ENCODE measurements around the gene ACBD7.
A peak's percentile ranks its signal among the peaks of the same experiment; 100 is the strongest.

Gene ACBD7

GRCh38 chr10:15084502-15084922 lies 4.1 kb downstream of the ACBD7 start:
- Histone ChIP-seq H3K36me3 (ENCODE audit: insufficient read depth, low read length) (no peaks in the 10 kb centered on the region), H3K9ac (ENCODE audit: low read depth, low read length) (peak overlapping the region; percentile 69), H3K4me1 (ENCODE audit: control insufficient read depth, insufficient read depth, low read length) (peaks cover 15% of the 10 kb centered on the region), H3K4me2 (ENCODE audit: low read length) (peak overlapping the region; percentile 79), H3K4me3 (ENCODE audit: low read length) (peak overlapping the region; percentile 71), H3K27me3 (ENCODE audit: control insufficient read depth, insufficient read depth, low read length) (no peaks in the 10 kb centered on the region), H3K9me3 (replicated peaks; ENCODE audit: low read length) (no peaks in the 10 kb centered on the region)

- Histone ChIP-seq H3K27me3 (ENCODE audit: control insufficient read depth, insufficient read depth, low read length) (no peaks in the 10 kb centered on the region), H3K36me3 (ENCODE audit: insufficient read depth, low read length) (no peaks in the 10 kb centered on the region), H3K9ac (ENCODE audit: low read depth, low read length) (peak overlapping the region; percentile 69), H3K4me3 (ENCODE audit: low read length) (peak overlapping the region; percentile 71), H3K4me2 (ENCODE audit: low read length) (peak overlapping the region; percentile 79), H3K4me1 (ENCODE audit: control insufficient read depth, insufficient read depth, low read length) (peaks cover 15% of the 10 kb centered on the region), H3K9me3 (replicated peaks; ENCODE audit: low read length) (no peaks in the 10 kb centered on the region)
These were observed 4.7 kb downstream of the ACBD7 start for GRCh38 chr10:15083674-15084501.

GRCh38 chr10:15075421-15075820 lies 13.2 kb downstream of the ACBD7 start:
- H3K27me3 ChIP-seq (ENCODE audit: control insufficient read depth, insufficient read depth, low read length), result no peaks in the 10 kb centered on the region
- H3K9ac ChIP-seq (ENCODE audit: low read depth, low read length), result no peak overlapping the region
- no peaks in the 10 kb centered on the region for H3K9me3 ChIP-seq (replicated peaks; ENCODE audit: low read length)
- no peaks in the 10 kb centered on the region for H3K4me1 ChIP-seq (ENCODE audit: control insufficient read depth, insufficient read depth, low read length)
- no peak overlapping the region for H3K4me2 ChIP-seq (ENCODE audit: low read length)
- no peaks in the 10 kb centered on the region for H3K36me3 ChIP-seq (ENCODE audit: insufficient read depth, low read length)
- H3K4me3 ChIP-seq (ENCODE audit: low read length), result no peak overlapping the region

- no peak overlapping the region for H3K9ac ChIP-seq (ENCODE audit: low read depth, low read length)
- peaks cover 8% of the 10 kb centered on the region for H3K4me1 ChIP-seq (ENCODE audit: control insufficient read depth, insufficient read depth, low read length)
- H3K4me3 ChIP-seq (ENCODE audit: low read length), result no peak overlapping the region
- no peak overlapping the region for H3K4me2 ChIP-seq (ENCODE audit: low read length)
- no peaks in the 10 kb centered on the region for H3K36me3 ChIP-seq (ENCODE audit: insufficient read depth, low read length)
- no peaks in the 10 kb centered on the region for H3K9me3 ChIP-seq (replicated peaks; ENCODE audit: low read length)
- no peaks in the 10 kb centered on the region for H3K27me3 ChIP-seq (ENCODE audit: control insufficient read depth, insufficient read depth, low read length)
These were observed 16.2 kb downstream of the ACBD7 start for GRCh38 chr10:15072358-15072757.

GRCh38 chr10:15069230-15069629 lies 19.3 kb downstream of the ACBD7 start:
- H3K4me1 ChIP-seq (ENCODE audit: control insufficient read depth, insufficient read depth, low read length), result peaks cover 8% of the 10 kb centered on the region
- H3K9ac ChIP-seq (ENCODE audit: low read depth, low read length), result no peak overlapping the region
- H3K27me3 ChIP-seq (ENCODE audit: control insufficient read depth, insufficient read depth, low read length), result no peaks in the 10 kb centered on the region
- H3K4me3 ChIP-seq (ENCODE audit: low read length), result no peak overlapping the region
- no peaks in the 10 kb centered on the region for H3K36me3 ChIP-seq (ENCODE audit: insufficient read depth, low read length)
- peak overlapping the region; percentile 41 for H3K4me2 ChIP-seq (ENCODE audit: low read length)
- H3K9me3 ChIP-seq (replicated peaks; ENCODE audit: low read length), result no peaks in the 10 kb centered on the region

- Histone ChIP-seq H3K27me3 (ENCODE audit: control insufficient read depth, insufficient read depth, low read length) (no peaks in the 10 kb centered on the region), H3K4me1 (ENCODE audit: control insufficient read depth, insufficient read depth, low read length) (peaks cover 8% of the 10 kb centered on the region), H3K4me2 (ENCODE audit: low read length) (peak overlapping the region; percentile 41), H3K36me3 (ENCODE audit: insufficient read depth, low read length) (no peaks in the 10 kb centered on the region), H3K9ac (ENCODE audit: low read depth, low read length) (no peak overlapping the region), H3K9me3 (replicated peaks; ENCODE audit: low read length) (no peaks in the 10 kb centered on the region), H3K4me3 (ENCODE audit: low read length) (no peak overlapping the region)
These were observed 19.8 kb downstream of the ACBD7 start for GRCh38 chr10:15068802-15069201.

GRCh38 chr10:15067154-15067553 lies 21.4 kb downstream of the ACBD7 start:
- Histone ChIP-seq H3K27me3 (ENCODE audit: control insufficient read depth, insufficient read depth, low read length) (no peaks in the 10 kb centered on the region), H3K36me3 (ENCODE audit: insufficient read depth, low read length) (no peaks in the 10 kb centered on the region), H3K9me3 (replicated peaks; ENCODE audit: low read length) (no peaks in the 10 kb centered on the region), H3K4me1 (ENCODE audit: control insufficient read depth, insufficient read depth, low read length) (peaks cover 8% of the 10 kb centered on the region), H3K4me2 (ENCODE audit: low read length) (no peak overlapping the region), H3K4me3 (ENCODE audit: low read length) (no peak overlapping the region), H3K9ac (ENCODE audit: low read depth, low read length) (no peak overlapping the region)

- Histone ChIP-seq H3K36me3 (ENCODE audit: insufficient read depth, low read length) (no peaks in the 10 kb centered on the region), H3K4me2 (ENCODE audit: low read length) (no peak overlapping the region), H3K9me3 (replicated peaks; ENCODE audit: low read length) (no peaks in the 10 kb centered on the region), H3K4me1 (ENCODE audit: control insufficient read depth, insufficient read depth, low read length) (no peaks in the 10 kb centered on the region), H3K9ac (ENCODE audit: low read depth, low read length) (no peak overlapping the region), H3K4me3 (ENCODE audit: low read length) (no peak overlapping the region), H3K27me3 (ENCODE audit: control insufficient read depth, insufficient read depth, low read length) (no peaks in the 10 kb centered on the region)
These were observed 27.9 kb downstream of the ACBD7 start for GRCh38 chr10:15060638-15061037.

- H3K9me3 ChIP-seq (replicated peaks; ENCODE audit: low read length), result no peaks in the 10 kb centered on the region
- no peaks in the 10 kb centered on the region for H3K4me1 ChIP-seq (ENCODE audit: control insufficient read depth, insufficient read depth, low read length)
- no peak overlapping the region for H3K9ac ChIP-seq (ENCODE audit: low read depth, low read length)
- H3K27me3 ChIP-seq (ENCODE audit: control insufficient read depth, insufficient read depth, low read length), result no peaks in the 10 kb centered on the region
- H3K4me2 ChIP-seq (ENCODE audit: low read length), result no peak overlapping the region
- no peaks in the 10 kb centered on the region for H3K36me3 ChIP-seq (ENCODE audit: insufficient read depth, low read length)
- no peak overlapping the region for H3K4me3 ChIP-seq (ENCODE audit: low read length)
These were observed 28.7 kb downstream of the ACBD7 start for GRCh38 chr10:15059914-15060313.

- no peaks in the 10 kb centered on the region for H3K4me1 ChIP-seq (ENCODE audit: control insufficient read depth, insufficient read depth, low read length)
- H3K27me3 ChIP-seq (ENCODE audit: control insufficient read depth, insufficient read depth, low read length), result no peaks in the 10 kb centered on the region
- H3K9ac ChIP-seq (ENCODE audit: low read depth, low read length), result no peak overlapping the region
- H3K36me3 ChIP-seq (ENCODE audit: insufficient read depth, low read length), result no peaks in the 10 kb centered on the region
- no peak overlapping the region for H3K4me3 ChIP-seq (ENCODE audit: low read length)
- no peaks in the 10 kb centered on the region for H3K9me3 ChIP-seq (replicated peaks; ENCODE audit: low read length)
- no peak overlapping the region for H3K4me2 ChIP-seq (ENCODE audit: low read length)
These were observed 29.9 kb downstream of the ACBD7 start for GRCh38 chr10:15058689-15059088.

- no peak overlapping the region for H3K9ac ChIP-seq (ENCODE audit: low read depth, low read length)
- no peaks in the 10 kb centered on the region for H3K27me3 ChIP-seq (ENCODE audit: control insufficient read depth, insufficient read depth, low read length)
- H3K4me3 ChIP-seq (ENCODE audit: low read length), result no peak overlapping the region
These were observed 35.5 kb downstream of the ACBD7 start for GRCh38 chr10:15053061-15053460.

GRCh38 chr10:15052121-15052520 lies 36.5 kb downstream of the ACBD7 start:
- H3K4me3 ChIP-seq (ENCODE audit: low read length), result no peak overlapping the region
- no peak overlapping the region for H3K9ac ChIP-seq (ENCODE audit: low read depth, low read length)
- H3K4me2 ChIP-seq (ENCODE audit: low read length), result no peak overlapping the region
- peaks cover 3% of the 10 kb centered on the region for H3K4me1 ChIP-seq (ENCODE audit: control insufficient read depth, insufficient read depth, low read length)
- H3K9me3 ChIP-seq (replicated peaks; ENCODE audit: low read length), result no peaks in the 10 kb centered on the region
- H3K27me3 ChIP-seq (ENCODE audit: control insufficient read depth, insufficient read depth, low read length), result no peaks in the 10 kb centered on the region
- no peaks in the 10 kb centered on the region for H3K36me3 ChIP-seq (ENCODE audit: insufficient read depth, low read length)

More at GRCh38 chr10:15053061-15053460, 35.5 kb downstream of the ACBD7 start:
- Histone ChIP-seq H3K4me1 (ENCODE audit: control insufficient read depth, insufficient read depth, low read length) (no peaks in the 10 kb centered on the region), H3K36me3 (ENCODE audit: insufficient read depth, low read length) (no peaks in the 10 kb centered on the region), H3K4me2 (ENCODE audit: low read length) (no peak overlapping the region), H3K9me3 (replicated peaks; ENCODE audit: low read length) (no peaks in the 10 kb centered on the region)
